Liver (tissue), 3 donors: ENCODE data around the gene CTDSPL2.

ENCODE experiments used
- ATF3 ChIP-seq: IDR thresholded peaks from 2 replicates; pipeline ENCODE4 v1.6.1; 2016; ENCODE audit warnings: antibody characterized with exemption
- CTCF ChIP-seq: fragments of 150-350 bp; IDR thresholded peaks from 2 replicates; pipeline ENCODE4 v1.5.1; 2017; ENCODE audit warnings: improper control_type of control experiment, low read depth, low read length; ENCODE audit not compliant: missing input control
- MAX ChIP-seq: IDR thresholded peaks from 2 replicates; pipeline ENCODE4 v1.6.1; 2016; ENCODE audit warnings: antibody characterized with exemption
- RAD21 ChIP-seq, 2 donors: IDR thresholded peaks; 2 replicates each; pipeline ENCODE4 v1.6.1; 2016; ENCODE audit warnings: antibody characterized with exemption in 2 of 2, mild to moderate bottlenecking in 2 of 2
- REST ChIP-seq: IDR thresholded peaks from 2 replicates; pipeline ENCODE4 v1.6.1; 2016; ENCODE audit warnings: antibody characterized with exemption, mild to moderate bottlenecking
- RXRA ChIP-seq, 2 donors: IDR thresholded peaks; 2 replicates each; pipeline ENCODE4 v1.6.1; 2017 to 2018; ENCODE audit warnings: antibody characterized with exemption in 2 of 2, mild to moderate bottlenecking in 1 of 2
- SP1 ChIP-seq: IDR thresholded peaks from 2 replicates; pipeline ENCODE4 v1.6.1; 2018; ENCODE audit warnings: antibody characterized with exemption, mild to moderate bottlenecking
- TAF1 ChIP-seq: conservative IDR thresholded peaks from 2 replicates; pipeline ENCODE4 v1.6.1; 2016; ENCODE audit warnings: antibody characterized with exemption, mild to moderate bottlenecking
- YY1 ChIP-seq: IDR thresholded peaks from 2 replicates; pipeline ENCODE4 v1.6.1; 2016; ENCODE audit warnings: antibody characterized with exemption, mild to moderate bottlenecking
- donor health status: healthy.
- donor health status: healthy.

- no peak for TF ChIP-seq RAD21 (IDR thresholded peaks at IDR 0.05)
- no peak for TF ChIP-seq MAX
- TF ChIP-seq CTCF: no peak
- TF ChIP-seq SP1: no peak
- TF ChIP-seq YY1: no peak
- TF ChIP-seq REST: no peak
- no peak for TF ChIP-seq TAF1
- TF ChIP-seq RXRA (IDR thresholded peaks at IDR 0.05): no peak
- no peak for TF ChIP-seq ATF3
Measured at GRCh38 chr15:44565387-44566154, 138.1 kb downstream of the CTDSPL2 start.
